Neuronal stem cell (in vitro differentiated cells): ENCODE measurements around the gene JKAMP.

Experiments
- DNase-seq: peaks from one replicate; pipeline ENCODE4 v3.0.0-alpha.2; 2013; ENCODE audit warnings: low spot score
- H2AFZ ChIP-seq: one replicate; pipeline ENCODE4 v1.6.1; 2013; ENCODE audit warnings: mild to moderate bottlenecking, low read length, inconsistent platforms
- H2AK5ac ChIP-seq: 2 replicates; pipeline ENCODE4 v1.6.1; 2013; ENCODE audit warnings: low read depth, mild to moderate bottlenecking, inconsistent platforms, low read length, moderate library complexity, mixed read lengths
- H2BK120ac ChIP-seq: 2 replicates; pipeline ENCODE4 v1.6.1; 2013; ENCODE audit warnings: low read depth, mild to moderate bottlenecking, inconsistent platforms, low read length, moderate library complexity, mixed read lengths
- H2BK12ac ChIP-seq: one replicate; pipeline ENCODE4 v1.6.1; 2013; ENCODE audit warnings: low read length, inconsistent platforms
- H2BK15ac ChIP-seq: 2 replicates; pipeline ENCODE4 v1.6.1; 2013; ENCODE audit warnings: mild to moderate bottlenecking, low read length, inconsistent platforms, mixed read lengths
- H2BK5ac ChIP-seq: one replicate; pipeline ENCODE4 v1.6.1; 2013; ENCODE audit warnings: inconsistent platforms, mild to moderate bottlenecking, low read length, moderate library complexity
- H3K14ac ChIP-seq: one replicate; pipeline ENCODE4 v1.6.1; 2013; ENCODE audit warnings: low read length, inconsistent platforms
- H3K18ac ChIP-seq: 2 replicates; pipeline ENCODE4 v1.6.1; 2013; ENCODE audit warnings: low read length, inconsistent platforms
- H3K23ac ChIP-seq: 2 replicates; pipeline ENCODE4 v1.6.1; 2013; ENCODE audit warnings: low read depth, mild to moderate bottlenecking, mixed read lengths, low read length, inconsistent platforms; ENCODE audit not compliant: poor library complexity
- H3K27ac ChIP-seq: replicated peaks from 3 replicates; pipeline ENCODE4 v1.5.1; 2013; ENCODE audit warnings: low read length, inconsistent platforms
- H3K27me3 ChIP-seq, 3 experiments: 2 replicates each; pipeline ENCODE4 v1.6.1; 2013; ENCODE audit warnings: low read length in 3 of 3, mild to moderate bottlenecking in 2 of 3, inconsistent platforms in 1 of 3, low read depth in 1 of 3, mixed read lengths in 1 of 3, moderate library complexity in 1 of 3; ENCODE audit not compliant: control insufficient read depth in 3 of 3, insufficient read depth in 3 of 3
- H3K36me3 ChIP-seq, 2 donors: replicated peaks in 1 of 2; 2 replicates each; pipeline ENCODE4 v1.6.1; 2013; ENCODE audit warnings: low read length in 2 of 2; ENCODE audit not compliant: control insufficient read depth in 2 of 2, insufficient read depth in 2 of 2
- H3K4ac ChIP-seq: 2 replicates; pipeline ENCODE4 v1.6.1; 2013; ENCODE audit warnings: inconsistent platforms, mild to moderate bottlenecking, low read length, moderate library complexity
- H3K4me1 ChIP-seq, 2 donors: 1 replicate in 1 of 2; 2 replicates in 1 of 2; pipeline ENCODE4 v1.6.1; 2013; ENCODE audit warnings: low read length in 2 of 2, low read depth in 1 of 2; ENCODE audit not compliant: control insufficient read depth in 2 of 2, insufficient read depth in 1 of 2
- H3K4me2 ChIP-seq: one replicate; pipeline ENCODE4 v1.6.1; 2013; ENCODE audit warnings: mild to moderate bottlenecking, low read length, inconsistent platforms; ENCODE audit not compliant: insufficient read depth, poor library complexity, severe bottlenecking
- H3K4me3 ChIP-seq, 2 donors: 2 replicates each; pipeline ENCODE4 v1.5.1; 2013; ENCODE audit warnings: low read length in 2 of 2, mild to moderate bottlenecking in 2 of 2, inconsistent platforms in 1 of 2, moderate library complexity in 1 of 2
- H3K79me1 ChIP-seq: one replicate; pipeline ENCODE4 v1.6.1; 2013; ENCODE audit warnings: low read depth, mild to moderate bottlenecking, inconsistent platforms, low read length, moderate library complexity
- H3K9ac ChIP-seq: one replicate; pipeline ENCODE4 v1.6.1; 2013; ENCODE audit warnings: mild to moderate bottlenecking, low read depth, low read length, inconsistent platforms; ENCODE audit not compliant: poor library complexity
- H3K9me3 ChIP-seq, 2 donors: replicated peaks in 1 of 2; 2 replicates each; pipeline versions ENCODE3 to v1.6.1; 2013; ENCODE audit warnings: low read length in 2 of 2, mild to moderate bottlenecking in 2 of 2, inconsistent platforms in 1 of 2, low read depth in 1 of 2, mixed read lengths in 1 of 2, moderate library complexity in 1 of 2; ENCODE audit not compliant: control insufficient read depth in 2 of 2, insufficient read depth in 1 of 2
- H4K8ac ChIP-seq: one replicate; pipeline ENCODE4 v1.6.1; 2013; ENCODE audit warnings: low read depth, mild to moderate bottlenecking, inconsistent platforms, low read length, moderate library complexity
- H4K91ac ChIP-seq: one replicate; pipeline ENCODE4 v1.6.1; 2013; ENCODE audit warnings: low read length, low read depth, mild to moderate bottlenecking, inconsistent platforms; ENCODE audit not compliant: poor library complexity
- WGBS, 2 donors: extraction: QIAGEN DNeasy Blood & Tissue Kit; methylation state at CpG; one replicate each; pipeline ENCODE4 v1.1.7; 2013; ENCODE audit warnings: missing lambda C conversion rate in 2 of 2, mixed read lengths in 1 of 2; ENCODE audit not compliant: insufficient read length in 2 of 2, insufficient replicate concordance in 1 of 2; ENCODE audit errors: extremely low coverage in 2 of 2; 5-methylcytosine and 5-hydroxymethylcytosine counted together

The JKAMP gene

DNA sequence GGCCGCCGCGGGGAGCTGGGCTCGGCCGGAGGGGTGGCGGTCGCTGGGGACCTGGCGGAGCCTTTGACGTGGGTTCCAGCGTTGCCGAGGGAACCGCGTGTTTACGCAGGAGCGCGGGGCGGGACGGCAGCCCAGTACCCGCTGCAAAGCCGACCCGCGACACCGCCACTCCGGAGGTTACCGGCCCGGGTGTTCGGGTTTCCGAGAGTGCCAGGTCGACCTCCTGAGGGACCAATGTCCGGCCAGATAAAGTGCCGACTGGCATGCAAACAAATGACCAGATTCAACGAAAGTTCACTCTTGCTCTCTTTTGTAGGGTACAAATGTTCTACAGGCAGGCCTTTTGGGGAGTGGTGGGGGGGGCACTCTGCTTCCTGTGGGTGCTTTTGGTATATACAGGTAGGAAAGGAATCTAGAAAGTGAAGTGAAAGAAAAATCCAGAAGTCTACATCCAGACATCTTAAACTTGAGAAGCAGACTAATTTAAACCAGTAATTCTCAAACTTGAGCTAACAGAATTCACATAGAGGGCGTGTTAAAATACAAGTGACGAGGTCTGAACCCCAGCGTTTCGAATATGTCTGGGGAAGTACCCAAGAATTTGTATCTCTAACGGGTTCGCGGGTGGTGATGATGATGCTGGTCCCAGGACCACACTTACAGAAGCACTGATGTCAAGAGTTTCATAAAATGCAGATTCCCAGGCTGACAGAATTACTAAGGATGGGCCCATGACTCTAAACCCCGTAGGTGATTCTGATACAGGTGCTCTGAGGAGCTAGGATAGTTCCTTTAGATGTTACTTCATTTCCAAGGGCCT is 18.8 kb upstream of the JKAMP start, which contains the start of gene GPR135:
Gene GPR135, minus strand, starts transcription at position 65 of the 820 bp plus-strand sequence. CDS start 154 bp downstream, outside the sequence.
- Histone ChIP-seq H4K91ac (no peak within 1 kb of the TSS), H3K4me3 (peak within 1 kb of the TSS in 1 of 2 donors; percentile 85), H3K27ac (no peak within 1 kb of the TSS), H2BK12ac (peak within 1 kb of the TSS; percentile 27), H3K27me3 (peaks cover 0 to 14% (median 2%) of the 10 kb centered on the region in 3 experiments), H3K18ac (peak within 1 kb of the TSS; percentile 92), H3K23ac (peak within 1 kb of the TSS; percentile 82), H3K79me1 (no peaks in the 10 kb centered on the region), H3K4ac (no peak within 1 kb of the TSS), H3K9ac (peak within 1 kb of the TSS; percentile 89), H3K4me1 (peaks cover 0 to 6% of the 10 kb centered on the region in 2 donors), H3K4me2 (peak within 1 kb of the TSS; percentile 95), H2BK5ac (peak within 1 kb of the TSS; percentile 72), H3K9me3 (no peaks in the 10 kb centered on the region), H3K36me3 (peaks cover 0 to 68% of the 10 kb centered on the region in 2 donors), H2AFZ (no peak within 1 kb of the TSS), H2BK120ac (no peak within 1 kb of the TSS), H3K14ac (peak within 1 kb of the TSS; percentile 87), H4K8ac (peak within 1 kb of the TSS; percentile 78), H2BK15ac (peak within 1 kb of the TSS; percentile 42), H2AK5ac (no peak within 1 kb of the TSS)
- no CpG with 5 or more reads among the region's 40 CpGs for WGBS, 2 donors
- no peak for DNase-seq

DNA sequence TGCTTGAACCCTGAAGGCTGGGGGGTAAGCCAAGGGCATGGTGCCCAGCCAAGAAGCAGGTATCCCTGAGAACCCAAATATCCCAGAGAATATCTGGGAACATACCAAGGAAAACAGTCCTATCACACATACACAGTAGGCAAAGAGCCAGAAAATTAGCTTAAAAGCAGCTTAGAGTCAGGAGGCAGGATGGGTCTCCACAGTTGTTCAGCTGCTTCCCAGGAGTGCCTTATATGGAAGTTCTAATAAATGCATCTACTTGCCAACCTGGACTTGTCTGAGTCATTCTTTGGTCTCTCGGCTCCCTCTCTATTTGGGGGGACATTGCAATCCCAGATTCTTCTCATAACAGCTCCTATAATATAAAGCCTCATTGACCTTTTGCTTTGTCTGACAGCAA is 10.1 kb upstream of the JKAMP start:
- Histone ChIP-seq H3K4ac (no peak overlapping the region), H2BK5ac (no peak overlapping the region), H3K27me3 (no peaks in the 10 kb centered on the region), H2BK120ac (no peak overlapping the region), H3K9ac (no peak overlapping the region), H3K79me1 (no peaks in the 10 kb centered on the region), H3K9me3 (no peaks in the 10 kb centered on the region), H2AK5ac (no peak overlapping the region), H4K91ac (no peak overlapping the region), H2BK15ac (no peak overlapping the region), H3K23ac (no peak overlapping the region), H3K14ac (no peak overlapping the region), H3K4me3 (no peak overlapping the region), H4K8ac (no peak overlapping the region), H2BK12ac (no peak overlapping the region), H3K27ac (no peak overlapping the region), H3K36me3 (peaks cover 15 to 93% of the 10 kb centered on the region in 2 donors), H3K4me1 (no peaks in the 10 kb centered on the region), H3K4me2 (no peak overlapping the region), H2AFZ (no peak overlapping the region), H3K18ac (no peak overlapping the region)
- no CpG with 5 or more reads among the region's 1 CpG for WGBS, 2 donors
- DNase-seq = no peak

DNA sequence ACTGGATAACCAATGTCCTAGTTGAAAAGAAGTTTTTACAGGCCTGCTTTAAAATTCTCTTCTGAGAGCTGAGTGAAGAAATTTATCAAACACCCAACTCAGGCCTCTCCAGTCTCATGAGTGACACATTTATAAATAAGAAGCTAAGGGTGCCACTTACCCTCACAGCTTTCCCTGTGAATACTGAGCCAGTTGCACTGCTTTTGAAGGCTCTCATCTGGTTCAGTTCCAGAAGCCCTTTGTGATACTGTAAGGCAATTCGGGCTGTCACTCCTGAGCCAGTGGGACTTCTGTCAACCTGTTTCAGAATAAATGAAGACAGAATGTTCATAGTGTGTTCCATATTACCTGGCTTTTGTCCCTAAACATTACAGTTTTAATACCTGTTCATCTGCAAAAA is 8.6 kb upstream of the JKAMP start:
- WGBS, 2 donors = no CpG with 5 or more reads among the region's 1 CpG
- H2AK5ac ChIP-seq = no peak overlapping the region
- no peak overlapping the region for H2BK12ac ChIP-seq

DNA sequence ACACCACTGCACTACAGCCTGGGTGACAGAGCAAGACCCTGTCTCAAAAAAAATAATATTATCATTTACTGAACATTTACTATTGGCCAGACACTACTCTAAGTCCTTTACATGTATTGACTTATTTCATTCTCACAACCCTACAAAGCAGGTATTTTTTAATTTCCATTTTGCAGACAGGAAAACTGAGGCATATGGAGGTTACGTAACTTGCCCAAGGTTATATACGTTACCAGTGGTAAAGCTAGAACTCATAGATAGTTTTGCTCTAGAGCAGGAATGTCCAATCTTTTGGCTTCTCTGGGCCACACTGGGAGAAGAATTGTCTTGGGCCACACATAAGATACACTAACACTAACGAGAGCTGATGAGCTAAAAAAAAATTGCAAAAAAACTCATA is 5.8 kb upstream of the JKAMP start:
- H3K4ac ChIP-seq = no peak overlapping the region
- no peak overlapping the region for H2AFZ ChIP-seq
- H2BK120ac ChIP-seq = no peak overlapping the region
- no peak overlapping the region for H2BK12ac ChIP-seq
- no peak overlapping the region for H2AK5ac ChIP-seq
- no peaks in the 10 kb centered on the region for H3K9me3 ChIP-seq
- H4K8ac ChIP-seq = no peak overlapping the region
- peaks cover 4 to 8% of the 10 kb centered on the region in 2 donors for H3K4me1 ChIP-seq
- peaks cover 3% of the 10 kb centered on the region for H3K79me1 ChIP-seq
- H3K27me3 ChIP-seq = peaks cover 0 to 2% (median 0%) of the 10 kb centered on the region in 3 experiments
- no peak overlapping the region for H3K14ac ChIP-seq
- H2BK15ac ChIP-seq = no peak overlapping the region
- no peak overlapping the region for H3K23ac ChIP-seq
- no peak for DNase-seq
- H3K27ac ChIP-seq = no peak overlapping the region
- H3K36me3 ChIP-seq = peaks cover 14 to 63% of the 10 kb centered on the region in 2 donors
- H3K18ac ChIP-seq = no peak overlapping the region
- no CpG with 5 or more reads among the region's 3 CpGs for WGBS, 2 donors
- no peak overlapping the region for H3K4me3 ChIP-seq
- no peak overlapping the region for H3K9ac ChIP-seq
- no peak overlapping the region for H2BK5ac ChIP-seq
- no peak overlapping the region for H3K4me2 ChIP-seq
- H4K91ac ChIP-seq = no peak overlapping the region

More for the DNA sequence above, 8.6 kb upstream of the JKAMP start:
- Histone ChIP-seq H3K23ac (no peak overlapping the region), H2BK15ac (no peak overlapping the region), H3K18ac (no peak overlapping the region), H3K14ac (no peak overlapping the region), H3K36me3 (peaks cover 15 to 86% of the 10 kb centered on the region in 2 donors), H4K8ac (no peak overlapping the region), H3K27me3 (no peaks in the 10 kb centered on the region), H3K4me3 (no peak overlapping the region), H3K79me1 (no peaks in the 10 kb centered on the region), H3K4me1 (no peaks in the 10 kb centered on the region), H2AFZ (no peak overlapping the region), H4K91ac (no peak overlapping the region), H3K4me2 (no peak overlapping the region), H3K27ac (no peak overlapping the region), H3K9me3 (no peaks in the 10 kb centered on the region), H2BK120ac (no peak overlapping the region), H3K9ac (no peak overlapping the region), H2BK5ac (no peak overlapping the region), H3K4ac (no peak overlapping the region)
- no peak for DNase-seq
